Measurements from ENCODE around the gene SNX2.
A peak's percentile ranks its signal among the peaks of the same experiment; 100 is the strongest.
"Not testable (repeated sequence)": the region's sequence is repeated elsewhere in the genome, so short reads cannot be mapped to it uniquely, and the experiment has no call there.

SNX2 gene

GRCh38 chr5:122774861-122775549 lies at the start of gene SNX2:
Gene SNX2 (plus strand): TSS chr5:122775080. CDS start chr5:122775104, 24 bp downstream.
- DNase-seq: peak; percentile 79

- DNase-seq: no peak
These were observed 47.8 kb upstream of the SNX2 start for GRCh38 chr5:122727112-122727541.

- no peak for DNase-seq
These were observed 44.8 kb upstream of the SNX2 start for GRCh38 chr5:122730037-122730436.

- no peak for DNase-seq
These were observed 44.4 kb upstream of the SNX2 start for GRCh38 chr5:122730456-122730855.

- DNase-seq: no peak
These were observed 38.6 kb upstream of the SNX2 start for GRCh38 chr5:122736086-122736845.

GRCh38 chr5:122738088-122738487 lies 36.8 kb upstream of the SNX2 start:
- DNase-seq: no peak

- DNase-seq: no peak
These were observed 33.2 kb upstream of the SNX2 start for GRCh38 chr5:122741681-122742080.

- DNase-seq: no peak
These were observed 31.6 kb upstream of the SNX2 start for GRCh38 chr5:122743261-122743660.

GRCh38 chr5:122745597-122745996 lies 29.3 kb upstream of the SNX2 start:
- DNase-seq: no peak

GRCh38 chr5:122749886-122750285 lies 25.0 kb upstream of the SNX2 start:
- no peak for DNase-seq

- DNase-seq: no peak
These were observed 23.5 kb upstream of the SNX2 start for GRCh38 chr5:122751293-122751782.

GRCh38 chr5:122753500-122753899 lies 21.4 kb upstream of the SNX2 start:
- DNase-seq: no peak

- no peak for DNase-seq
These were observed 19.1 kb upstream of the SNX2 start for GRCh38 chr5:122755783-122756182.

- no peak for DNase-seq
These were observed 18.5 kb upstream of the SNX2 start for GRCh38 chr5:122756264-122756911.

GRCh38 chr5:122757285-122757684 lies 17.6 kb upstream of the SNX2 start:
- DNase-seq: no peak

- no peak for DNase-seq
These were observed 15.4 kb upstream of the SNX2 start for GRCh38 chr5:122759241-122760070.

GRCh38 chr5:122760236-122760635 lies 14.6 kb upstream of the SNX2 start:
- no peak for DNase-seq

GRCh38 chr5:122761115-122761514 lies 13.8 kb upstream of the SNX2 start:
- no peak for DNase-seq

GRCh38 chr5:122761896-122762295 lies 13.0 kb upstream of the SNX2 start:
- DNase-seq: not testable (repeated sequence)

GRCh38 chr5:122766130-122766529 lies 8.8 kb upstream of the SNX2 start:
- DNase-seq: no peak

- DNase-seq: no peak
These were observed 4.4 kb upstream of the SNX2 start for GRCh38 chr5:122770477-122770876.

- DNase-seq: no peak
These were observed 2.4 kb upstream of the SNX2 start for GRCh38 chr5:122772446-122772845.

GRCh38 chr5:122773619-122774018 lies 1.3 kb upstream of the SNX2 start:
- DNase-seq: no peak

All from activated CD4-positive, alpha-beta T cell treated with anti-CD3 and anti-CD28 coated beads for 1 hour (primary cell).